Neural cell (in vitro differentiated cells): ENCODE data around the gene MYO19. TPM values are rescaled to one million over a fixed set of nuclear protein-coding genes. Genes with fewer than 3 reads are reported as not detected.
"Not testable (repeated sequence)": the region's sequence is repeated elsewhere in the genome, so short reads cannot be mapped to it uniquely, and the experiment has no call there.

Experiments
- H2AFZ ChIP-seq: fragments of 200-600, 300-800 bp; sonication (generic), shearing (Covaris generic); 2 replicates; pipeline ENCODE4 v1.6.0; 2014; ENCODE audit warnings: low read depth, mild to moderate bottlenecking, antibody characterized with exemption, low read length, moderate library complexity
- H3F3A ChIP-seq: fragments of 200-600 bp; shearing (Covaris generic); 2 replicates; pipeline ENCODE4 v1.6.1; 2016; ENCODE audit warnings: mild to moderate bottlenecking, moderate library complexity, mixed read lengths, antibody characterized with exemption, low read length; ENCODE audit not compliant: insufficient read depth, poor library complexity, severe bottlenecking
- H3K27ac ChIP-seq: fragments of 200-600, 300-800 bp; sonication (generic), shearing (Covaris generic); 2 replicates; pipeline ENCODE4 v1.5.1; 2014; ENCODE audit warnings: mild to moderate bottlenecking, low read length, moderate library complexity
- H3K27me3 ChIP-seq: fragments of 300-800, 200-600 bp; sonication (generic), shearing (Covaris generic); 2 replicates; pipeline ENCODE4 v1.6.0; 2014; ENCODE audit warnings: mild to moderate bottlenecking, low read depth, low read length, moderate library complexity; ENCODE audit not compliant: insufficient read depth
- H3K36me3 ChIP-seq: fragments of 300-800, 200-600 bp; sonication (generic), shearing (Covaris generic); 2 replicates; pipeline ENCODE4 v1.5.1; 2014; ENCODE audit warnings: mild to moderate bottlenecking, antibody characterized with exemption, low read length, moderate library complexity; ENCODE audit not compliant: insufficient read depth
- H3K4me2 ChIP-seq: fragments of 300-800, 200-600 bp; sonication (generic), shearing (Covaris generic); 2 replicates; pipeline ENCODE4 v1.6.0; 2014; ENCODE audit warnings: mild to moderate bottlenecking, low read length
- H3K4me3 ChIP-seq: fragments of 300-800, 200-600 bp; sonication (generic), shearing (Covaris generic); 2 replicates; pipeline ENCODE4 v1.5.1; 2014; ENCODE audit warnings: mild to moderate bottlenecking, low read length, moderate library complexity
- H3K79me2 ChIP-seq: fragments of 200-600 bp; shearing (Covaris generic); replicated peaks from 2 replicates; pipeline ENCODE4 v1.6.0; 2014; ENCODE audit warnings: mild to moderate bottlenecking, low read length, moderate library complexity; ENCODE audit not compliant: insufficient read depth
- H3K9ac ChIP-seq: fragments of 300-800, 200-600 bp; sonication (generic), shearing (Covaris generic); 2 replicates; pipeline ENCODE4 v1.6.1; 2016; ENCODE audit warnings: mild to moderate bottlenecking, low read length, mixed read lengths
- H3K9me2 ChIP-seq: fragments of 200-600 bp; shearing (Covaris generic); 2 replicates; pipeline ENCODE4 v1.6.1; 2016; ENCODE audit warnings: mild to moderate bottlenecking, low read length, mixed read lengths; ENCODE audit not compliant: insufficient read depth
- H3K9me3 ChIP-seq: fragments of 200-600, 300-800 bp; sonication (generic), shearing (Covaris generic); 2 replicates; pipeline ENCODE4 v1.6.1; 2016; ENCODE audit warnings: mild to moderate bottlenecking, mixed run types, low read length, moderate library complexity, mixed read lengths
- H4K20me1 ChIP-seq: fragments of 200-600 bp; shearing (Covaris generic); 2 replicates; pipeline ENCODE4 v1.6.1; 2016; ENCODE audit warnings: mild to moderate bottlenecking, mixed run types; ENCODE audit not compliant: insufficient read depth
- EP300 ChIP-seq: fragments of 450-650 bp; conservative IDR thresholded peaks from 2 replicates; pipeline ENCODE4 v1.6.1; 2014; ENCODE audit warnings: antibody characterized with exemption, mild to moderate bottlenecking, moderate library complexity; ENCODE audit not compliant: poor library complexity, severe bottlenecking
- EZH2 ChIP-seq: fragments of 200-600, 300-800 bp; shearing (Covaris generic), sonication (generic); IDR thresholded peaks from 2 replicates; pipeline ENCODE4 v1.6.1; 2014; ENCODE audit warnings: antibody characterized with exemption, low read length, borderline replicate concordance, mild to moderate bottlenecking; ENCODE audit not compliant: insufficient read depth, poor library complexity, severe bottlenecking
- MXI1 ChIP-seq: fragments of 450-650 bp; conservative IDR thresholded peaks from 2 replicates; pipeline ENCODE4 v1.6.1; 2014; ENCODE audit warnings: antibody characterized with exemption, mild to moderate bottlenecking; ENCODE audit not compliant: poor library complexity, severe bottlenecking
- POLR2AphosphoS5 ChIP-seq: IDR thresholded peaks from 2 replicates; pipeline ENCODE4 v1.6.1; 2012
- RAD21 ChIP-seq: fragments of 450-650 bp; conservative IDR thresholded peaks from 2 replicates; pipeline ENCODE4 v1.6.1; 2014; ENCODE audit warnings: antibody characterized with exemption, mild to moderate bottlenecking, moderate library complexity
- SMC3 ChIP-seq: fragments of 450-650 bp; conservative IDR thresholded peaks from 2 replicates; pipeline ENCODE4 v1.6.1; 2014; ENCODE audit warnings: antibody characterized with exemption, mild to moderate bottlenecking, moderate library complexity; ENCODE audit not compliant: poor library complexity
- TAF1 ChIP-seq: IDR thresholded peaks from 2 replicates; pipeline ENCODE4 v1.6.1; 2012; ENCODE audit warnings: low read depth
- polyA plus RNA-seq: library from polyadenylated mRNA; depleted of rRNA; stranded (reverse); fragments of >200 nt; gene quantifications from 2 replicates; pipeline ENCODE4 v1.2.3, GENCODE V29; 2014
- TF ChIP-seq, protein P1 (sequence below): IDR thresholded peaks from 2 replicates; pipeline ENCODE4 v1.6.1; 2012; ENCODE audit warnings: borderline replicate concordance
- TF ChIP-seq, protein P2 (sequence below): fragments of 450-650 bp; IDR thresholded peaks from 2 replicates; pipeline ENCODE4 v1.5.1; 2014; ENCODE audit warnings: antibody characterized with exemption, mild to moderate bottlenecking, moderate library complexity; ENCODE audit not compliant: poor library complexity, severe bottlenecking

Gene MYO19
- polyA plus RNA-seq, 1 donor from 2014 or later, result 51.5 TPM

DNA sequence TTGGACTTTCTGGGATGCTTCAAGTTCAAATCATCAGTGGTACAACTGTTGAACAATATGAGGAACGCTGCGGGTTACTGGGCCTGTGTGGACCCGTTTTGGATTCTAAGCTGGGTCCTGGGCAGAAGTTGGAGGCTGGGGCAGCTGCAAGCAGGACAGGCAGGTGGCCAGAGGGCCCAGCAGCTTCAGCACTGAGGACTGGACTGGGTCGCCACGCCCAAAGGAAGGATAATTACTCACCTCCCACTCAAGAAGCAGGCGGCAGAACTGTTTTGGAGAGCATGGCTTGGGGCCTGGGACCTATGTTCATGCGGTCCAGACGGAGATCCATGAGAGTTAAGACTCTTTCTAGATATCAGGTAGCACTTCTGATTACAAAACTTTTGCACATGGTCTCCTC lies 49.6 kb downstream of the MYO19 start:
- Histone ChIP-seq H3K9me2 (no peaks in the 10 kb centered on the region), H3K27ac (no peak overlapping the region), H3F3A (no peaks in the 10 kb centered on the region), H4K20me1 (no peaks in the 10 kb centered on the region), H3K36me3 (no peaks in the 10 kb centered on the region), H3K9ac (no peak overlapping the region), H3K79me2 (peaks cover 32% of the 10 kb centered on the region), H3K4me2 (no peak overlapping the region), H3K9me3 (no peaks in the 10 kb centered on the region), H3K27me3 (peaks cover 17% of the 10 kb centered on the region), H3K4me3 (no peak overlapping the region), H2AFZ (no peak overlapping the region)
- TF ChIP-seq EZH2 (no peak), POLR2AphosphoS5 (no peak), RAD21 (no peak), EP300 (no peak), MXI1 (no peak), SMC3 (no peak), TAF1 (no peak)
- TF ChIP-seq, protein P1, sequence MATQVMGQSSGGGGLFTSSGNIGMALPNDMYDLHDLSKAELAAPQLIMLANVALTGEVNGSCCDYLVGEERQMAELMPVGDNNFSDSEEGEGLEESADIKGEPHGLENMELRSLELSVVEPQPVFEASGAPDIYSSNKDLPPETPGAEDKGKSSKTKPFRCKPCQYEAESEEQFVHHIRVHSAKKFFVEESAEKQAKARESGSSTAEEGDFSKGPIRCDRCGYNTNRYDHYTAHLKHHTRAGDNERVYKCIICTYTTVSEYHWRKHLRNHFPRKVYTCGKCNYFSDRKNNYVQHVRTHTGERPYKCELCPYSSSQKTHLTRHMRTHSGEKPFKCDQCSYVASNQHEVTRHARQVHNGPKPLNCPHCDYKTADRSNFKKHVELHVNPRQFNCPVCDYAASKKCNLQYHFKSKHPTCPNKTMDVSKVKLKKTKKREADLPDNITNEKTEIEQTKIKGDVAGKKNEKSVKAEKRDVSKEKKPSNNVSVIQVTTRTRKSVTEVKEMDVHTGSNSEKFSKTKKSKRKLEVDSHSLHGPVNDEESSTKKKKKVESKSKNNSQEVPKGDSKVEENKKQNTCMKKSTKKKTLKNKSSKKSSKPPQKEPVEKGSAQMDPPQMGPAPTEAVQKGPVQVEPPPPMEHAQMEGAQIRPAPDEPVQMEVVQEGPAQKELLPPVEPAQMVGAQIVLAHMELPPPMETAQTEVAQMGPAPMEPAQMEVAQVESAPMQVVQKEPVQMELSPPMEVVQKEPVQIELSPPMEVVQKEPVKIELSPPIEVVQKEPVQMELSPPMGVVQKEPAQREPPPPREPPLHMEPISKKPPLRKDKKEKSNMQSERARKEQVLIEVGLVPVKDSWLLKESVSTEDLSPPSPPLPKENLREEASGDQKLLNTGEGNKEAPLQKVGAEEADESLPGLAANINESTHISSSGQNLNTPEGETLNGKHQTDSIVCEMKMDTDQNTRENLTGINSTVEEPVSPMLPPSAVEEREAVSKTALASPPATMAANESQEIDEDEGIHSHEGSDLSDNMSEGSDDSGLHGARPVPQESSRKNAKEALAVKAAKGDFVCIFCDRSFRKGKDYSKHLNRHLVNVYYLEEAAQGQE, result no peak
- TF ChIP-seq, protein P2, sequence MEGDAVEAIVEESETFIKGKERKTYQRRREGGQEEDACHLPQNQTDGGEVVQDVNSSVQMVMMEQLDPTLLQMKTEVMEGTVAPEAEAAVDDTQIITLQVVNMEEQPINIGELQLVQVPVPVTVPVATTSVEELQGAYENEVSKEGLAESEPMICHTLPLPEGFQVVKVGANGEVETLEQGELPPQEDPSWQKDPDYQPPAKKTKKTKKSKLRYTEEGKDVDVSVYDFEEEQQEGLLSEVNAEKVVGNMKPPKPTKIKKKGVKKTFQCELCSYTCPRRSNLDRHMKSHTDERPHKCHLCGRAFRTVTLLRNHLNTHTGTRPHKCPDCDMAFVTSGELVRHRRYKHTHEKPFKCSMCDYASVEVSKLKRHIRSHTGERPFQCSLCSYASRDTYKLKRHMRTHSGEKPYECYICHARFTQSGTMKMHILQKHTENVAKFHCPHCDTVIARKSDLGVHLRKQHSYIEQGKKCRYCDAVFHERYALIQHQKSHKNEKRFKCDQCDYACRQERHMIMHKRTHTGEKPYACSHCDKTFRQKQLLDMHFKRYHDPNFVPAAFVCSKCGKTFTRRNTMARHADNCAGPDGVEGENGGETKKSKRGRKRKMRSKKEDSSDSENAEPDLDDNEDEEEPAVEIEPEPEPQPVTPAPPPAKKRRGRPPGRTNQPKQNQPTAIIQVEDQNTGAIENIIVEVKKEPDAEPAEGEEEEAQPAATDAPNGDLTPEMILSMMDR, result no peak

DNA sequence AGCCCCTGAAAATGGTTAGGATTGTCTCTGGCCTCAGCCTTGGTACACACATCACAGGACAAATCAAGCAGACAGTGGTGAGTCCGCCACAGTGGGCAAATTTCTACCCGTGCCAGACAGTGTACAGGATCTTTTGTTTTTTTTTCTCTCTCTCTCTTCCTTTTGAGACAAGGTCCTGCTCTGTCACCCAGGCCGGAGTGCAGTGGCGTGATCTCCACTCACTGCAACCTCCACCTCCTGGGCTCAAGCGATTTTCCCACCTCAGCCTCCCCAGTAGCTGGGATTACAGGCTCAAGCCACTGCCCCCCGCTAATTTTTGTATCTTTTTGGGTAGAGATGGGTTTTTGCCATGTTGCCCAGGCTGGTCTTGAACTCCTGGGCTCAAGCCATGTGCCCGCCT lies 50.6 kb downstream of the MYO19 start:
- peaks cover 23% of the 10 kb centered on the region for H3K27me3 ChIP-seq
- not testable (repeated sequence) for H3K4me2 ChIP-seq

More for the DNA sequence above, 50.6 kb downstream of the MYO19 start:
- not testable (repeated sequence) for H3K9ac ChIP-seq, H3K27ac ChIP-seq, H4K20me1 ChIP-seq, H3K36me3 ChIP-seq, H3K9me3 ChIP-seq, H3K4me3 ChIP-seq, H2AFZ ChIP-seq, H3F3A ChIP-seq, H3K9me2 ChIP-seq
- peaks cover 23% of the 10 kb centered on the region for H3K79me2 ChIP-seq
